IMR-90 (cell line): ENCODE results near the gene SDHD. TPM values are rescaled to one million over a fixed set of nuclear protein-coding genes. Genes with fewer than 3 reads are reported as not detected.

Experiments
- ATAC-seq: fragments of 200-7000 bp; cut with Tn5 transposase; 2 replicates; pipeline ENCODE4 v1.9.1; 2020; ENCODE audit warnings: low read depth, mild to moderate bottlenecking, moderate library complexity
- BruUV-seq: library from RNA; stranded (reverse); fragments of 400-500 nt; replicated peaks from 2 replicates; lab custom pipeline; 2021; lab: Mats Ljungman, UMichigan
- CTCF ChIA-PET: fragments of 300-600 bp; formaldehyde crosslinking; extraction: SDS; loops from one replicate; lab custom pipeline; 2021; ENCODE audit warnings: antibody characterized with exemption; lab: Yijun Ruan, JAX
- POLR2A ChIA-PET: fragments of 300-600 bp; sonication (Branson Sonifier 250); formaldehyde crosslinking; loops from one replicate; lab custom pipeline; 2022; ENCODE audit warnings: antibody characterized with exemption; ENCODE audit not compliant: unreplicated experiment; lab: Charles Lee
- DNase-seq: peaks from one replicate; pipeline ENCODE4 v3.0.0; 2013
- H2AFZ ChIP-seq: replicated peaks from 2 replicates; pipeline ENCODE3; 2013; ENCODE audit warnings: low read length, mild to moderate bottlenecking; ENCODE audit not compliant: poor library complexity
- H2AK5ac ChIP-seq: 2 replicates; pipeline ENCODE4 v1.6.1; 2013; ENCODE audit warnings: low read depth, low read length, inconsistent platforms
- H2AK9ac ChIP-seq: replicated peaks from 2 replicates; pipeline ENCODE3; 2013; ENCODE audit warnings: mild to moderate bottlenecking, low read depth, low read length, moderate library complexity; ENCODE audit not compliant: poor library complexity
- H2BK120ac ChIP-seq: 2 replicates; pipeline ENCODE4 v1.6.1; 2013; ENCODE audit warnings: low read depth, low read length, inconsistent platforms
- H2BK15ac ChIP-seq: 3 replicates; pipeline ENCODE4 v1.6.1; 2013; ENCODE audit warnings: low read depth, low read length, inconsistent platforms
- H2BK20ac ChIP-seq: 2 replicates; pipeline ENCODE4 v1.6.1; 2013; ENCODE audit warnings: low read depth, mild to moderate bottlenecking, inconsistent platforms, low read length, moderate library complexity
- H2BK5ac ChIP-seq: 2 replicates; pipeline ENCODE4 v1.6.1; 2013; ENCODE audit warnings: mild to moderate bottlenecking, low read depth, low read length, inconsistent platforms; ENCODE audit not compliant: poor library complexity, severe bottlenecking
- H3K14ac ChIP-seq: replicated peaks from 2 replicates; pipeline ENCODE4 v1.6.1; 2013; ENCODE audit warnings: low read depth, low read length, inconsistent platforms
- H3K18ac ChIP-seq: 2 replicates; pipeline ENCODE4 v1.6.1; 2013; ENCODE audit warnings: low read depth, low read length, control low read depth
- H3K23ac ChIP-seq: 2 replicates; pipeline ENCODE4 v1.6.1; 2013; ENCODE audit warnings: low read depth, low read length, inconsistent platforms
- H3K27ac ChIP-seq: 2 replicates; pipeline ENCODE4 v1.5.1; 2013; ENCODE audit warnings: mild to moderate bottlenecking, control low read depth, low read length; ENCODE audit not compliant: insufficient read depth
- H3K27me3 ChIP-seq: 2 replicates; pipeline ENCODE4 v1.6.1; 2013; ENCODE audit warnings: low read length; ENCODE audit not compliant: control insufficient read depth, insufficient read depth
- H3K36me3 ChIP-seq: 2 replicates; pipeline ENCODE4 v1.6.1; 2013; ENCODE audit warnings: low read length, mixed read lengths; ENCODE audit not compliant: control insufficient read depth, insufficient read depth
- H3K4ac ChIP-seq: 2 replicates; pipeline ENCODE4 v1.6.1; 2013; ENCODE audit warnings: low read depth, low read length, inconsistent platforms
- H3K4me1 ChIP-seq: 2 replicates; pipeline ENCODE4 v1.6.1; 2013; ENCODE audit warnings: low read length, mixed read lengths; ENCODE audit not compliant: control insufficient read depth, insufficient read depth
- H3K4me2 ChIP-seq: 2 replicates; pipeline ENCODE4 v1.6.1; 2013; ENCODE audit warnings: low read depth, mild to moderate bottlenecking, control low read depth, low read length, moderate library complexity
- H3K4me3 ChIP-seq: 2 replicates; pipeline ENCODE4 v1.5.1; 2013; ENCODE audit warnings: low read depth, mild to moderate bottlenecking, control low read depth, low read length, moderate library complexity; ENCODE audit not compliant: insufficient read depth
- H3K56ac ChIP-seq: 2 replicates; pipeline ENCODE4 v1.6.1; 2013; ENCODE audit warnings: low read length, inconsistent platforms; ENCODE audit not compliant: insufficient read depth; ENCODE audit errors: extremely low read depth
- H3K79me1 ChIP-seq, 2 experiments: 2 replicates each; pipeline ENCODE4 v1.6.1; 2013; ENCODE audit warnings: low read length in 2 of 2, inconsistent platforms in 1 of 2, low read depth in 1 of 2
- H3K9ac ChIP-seq: 2 replicates; pipeline ENCODE4 v1.6.1; 2013; ENCODE audit warnings: low read depth, low read length, control low read depth
- H3K9me1 ChIP-seq: 2 replicates; pipeline ENCODE4 v1.6.1; 2013; ENCODE audit warnings: low read length, inconsistent platforms; ENCODE audit not compliant: insufficient read depth
- H3K9me3 ChIP-seq: 2 replicates; pipeline ENCODE4 v1.6.1; 2013; ENCODE audit warnings: low read length; ENCODE audit not compliant: control insufficient read depth, insufficient read depth
- H4K20me1 ChIP-seq: 2 replicates; pipeline ENCODE4 v1.6.1; 2013; ENCODE audit warnings: low read length, inconsistent platforms; ENCODE audit not compliant: insufficient read depth
- H4K5ac ChIP-seq: 2 replicates; pipeline ENCODE4 v1.6.1; 2013; ENCODE audit warnings: mild to moderate bottlenecking, low read depth, low read length, control low read depth
- H4K8ac ChIP-seq, 2 experiments: 2 replicates each; pipeline ENCODE4 v1.6.1; 2013; ENCODE audit warnings: low read depth in 2 of 2, low read length in 2 of 2, control low read depth in 1 of 2, inconsistent platforms in 1 of 2
- H4K91ac ChIP-seq: 2 replicates; pipeline ENCODE4 v1.6.1; 2013; ENCODE audit warnings: low read depth, low read length, inconsistent platforms; ENCODE audit not compliant: insufficient read depth
- BHLHE40 ChIP-seq: fragments of 150-350 bp; IDR thresholded peaks from 2 replicates; pipeline ENCODE4 v1.6.1; 2016; ENCODE audit warnings: mild to moderate bottlenecking, low read depth, low read length
- MAZ ChIP-seq: IDR thresholded peaks from 2 replicates; pipeline ENCODE4 v1.6.1; 2012; ENCODE audit warnings: low read depth, mild to moderate bottlenecking, low read length, improper control_type of control experiment, moderate library complexity, borderline replicate concordance
- MXI1 ChIP-seq: IDR thresholded peaks from 2 replicates; pipeline ENCODE4 v1.6.1; 2012; ENCODE audit warnings: low read depth, mild to moderate bottlenecking, low read length, moderate library complexity, borderline replicate concordance
- RFX5 ChIP-seq: IDR thresholded peaks from 2 replicates; pipeline ENCODE4 v1.8.0; 2012; ENCODE audit warnings: low read depth, mild to moderate bottlenecking, low read length, moderate library complexity
- WGBS, 2 experiments: methylation state at CpG; one replicate each; pipeline versions ENCODE4 v1.1.5 to v1.1.7; 2013; ENCODE audit warnings: missing lambda C conversion rate in 2 of 2; ENCODE audit not compliant: insufficient read length in 1 of 2; ENCODE audit errors: extremely low coverage in 2 of 2; 5-methylcytosine and 5-hydroxymethylcytosine counted together
- dilution Hi-C: fragments of 300-500 bp; cut with HindIII; formaldehyde crosslinking; loops from one replicate; pipeline ENCODE4 v1.14.3; 2018; ENCODE audit warnings: low sequenced_read_pairs; ENCODE audit not compliant: unreplicated experiment
- in situ Hi-C: fragments of 300-500 bp; cut with MboI; formaldehyde crosslinking; loops from 3 replicates; pipeline ENCODE4 v1.14.3; 2019; ENCODE audit warnings: low sequenced_read_pairs, inconsistent platforms, mixed read lengths
- intact Hi-C: fragments of 100-400 bp; cut with micrococcal nuclease; formaldehyde crosslinking; loops from 2 replicates; pipeline ENCODE4 v1.10.0; 2022
- polyA plus RNA-seq, 3 experiments: library from polyadenylated mRNA; depleted of rRNA; stranded (reverse); fragments of >200 nt; gene quantifications; 2 replicates each; pipeline ENCODE4 v1.2.3, GENCODE V29; 2012; ENCODE audit warnings: low replicate concordance in 1 of 3
- total RNA-seq: library from RNA; depleted of rRNA; stranded (reverse); fragments of >200 nt; gene quantifications from 2 replicates; pipeline ENCODE4 v1.2.3, GENCODE V29; 2012
- TF ChIP-seq, protein P1 (sequence below): fragments of 150-350 bp; IDR thresholded peaks from 2 replicates; pipeline ENCODE4 v1.6.1; 2017; ENCODE audit warnings: mild to moderate bottlenecking, antibody characterized with exemption, low read length, low read depth

Gene SDHD
- total and polyA plus RNA-seq, 2 of the 4 experiments (the other 2 are of a cell fraction): 83.2 to 166 TPM

DNA sequence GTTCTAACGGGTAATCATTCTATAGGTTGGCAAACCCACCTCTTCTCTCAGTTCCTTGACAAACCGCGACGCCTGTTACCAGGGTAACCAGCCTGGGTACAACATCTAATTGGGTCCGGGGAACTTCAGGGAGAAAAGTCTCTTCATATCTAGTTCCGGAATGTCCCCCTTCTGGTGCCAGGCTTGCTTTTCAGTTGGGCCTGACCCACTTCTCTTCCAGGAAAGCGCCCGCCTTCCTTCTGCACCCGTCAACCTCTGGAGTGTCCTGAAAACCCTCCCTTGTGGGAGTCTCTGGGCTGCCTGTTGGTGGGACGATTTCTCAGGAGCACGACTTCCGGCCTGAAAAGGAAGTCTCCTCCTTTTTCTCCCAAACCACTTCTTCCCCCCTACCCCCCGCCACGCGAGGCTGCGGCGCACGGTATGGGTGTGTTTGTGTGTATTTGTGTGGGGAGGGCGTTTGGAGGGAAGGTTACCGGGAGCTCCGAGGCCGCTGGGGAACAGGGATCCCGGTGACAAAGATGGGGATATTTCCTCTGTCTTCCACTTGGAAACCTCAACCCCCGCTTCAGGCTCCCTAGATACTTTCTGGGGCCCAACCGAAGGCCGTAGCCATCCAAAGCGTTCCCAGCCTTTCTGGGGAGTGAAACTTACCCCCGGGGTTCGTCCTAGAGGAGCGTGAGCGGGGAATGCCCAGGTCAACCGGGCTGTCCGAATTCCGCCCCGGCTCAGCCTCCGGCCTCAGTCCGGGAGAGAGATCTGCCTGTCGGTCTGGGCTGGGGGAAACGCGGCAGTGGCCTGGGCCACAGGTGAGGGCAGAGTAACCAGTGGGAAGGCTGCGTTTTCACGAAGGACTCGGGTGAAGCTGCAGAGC is 12.5 kb upstream of the SDHD start, which contains the start of the genes NKAPD1 and PIH1D2:
TSS of gene NKAPD1 (plus strand) at position 359 of the 871 bp plus-strand sequence. CDS start 1,276 bp downstream, outside the sequence.
TSS of gene PIH1D2 (minus strand) at position 77 of the 871 bp plus-strand sequence. CDS start 843 bp downstream, outside the sequence.
- H2AK9ac ChIP-seq: peak within 1 kb of the TSS; percentile 95
- peak within 1 kb of the TSS; percentile 96 for H4K5ac ChIP-seq
- intact Hi-C loops (loop anchor here (1.0 to 2.0 kb wide), 2 partner anchors 101 to 195 kb away; partner anchors contain the start of genes BCO2, CFAP68 and FDXACB1), dilution Hi-C loops (no loop called here), in situ Hi-C loops (no loop called here)
- 0 out of 2 replicates have a peak within 1 kb of the TSS, but pooled peaks have one; percentile 47 for H2BK20ac ChIP-seq
- peak within 1 kb of the TSS; percentile 84 for H3K4ac ChIP-seq
- peak within 1 kb of the TSS; percentile 86 for H2BK120ac ChIP-seq
- H3K79me1 ChIP-seq: peaks cover 10 to 25% of the 10 kb centered on the region in 2 experiments; a peak in 3 of 4 replicates
- H3K4me1 ChIP-seq: no peaks in the 10 kb centered on the region
- peak within 1 kb of the TSS; percentile 88 for H3K56ac ChIP-seq
- ChIA-PET CTCF (no interaction called here), POLR2A (no interaction called here)
- H3K23ac ChIP-seq: peak within 1 kb of the TSS; percentile 88
- no peaks in the 10 kb centered on the region for H3K9me1 ChIP-seq
- peak within 1 kb of the TSS; percentile 94 for H2AFZ ChIP-seq
- no peaks in the 10 kb centered on the region for H4K20me1 ChIP-seq
- H3K27me3 ChIP-seq: no peaks in the 10 kb centered on the region
- peak within 1 kb of the TSS; percentile 93 for H3K14ac ChIP-seq
- H3K36me3 ChIP-seq: peaks cover 4% of the 10 kb centered on the region
- peak within 1 kb of the TSS; percentile 83 for H3K18ac ChIP-seq
- peak within 1 kb of the TSS; percentile 85 for H3K27ac ChIP-seq
- H4K8ac ChIP-seq: peak within 1 kb of the TSS; percentile 60 to 94
- TF ChIP-seq BHLHE40: no peak
- TF ChIP-seq, protein P1, sequence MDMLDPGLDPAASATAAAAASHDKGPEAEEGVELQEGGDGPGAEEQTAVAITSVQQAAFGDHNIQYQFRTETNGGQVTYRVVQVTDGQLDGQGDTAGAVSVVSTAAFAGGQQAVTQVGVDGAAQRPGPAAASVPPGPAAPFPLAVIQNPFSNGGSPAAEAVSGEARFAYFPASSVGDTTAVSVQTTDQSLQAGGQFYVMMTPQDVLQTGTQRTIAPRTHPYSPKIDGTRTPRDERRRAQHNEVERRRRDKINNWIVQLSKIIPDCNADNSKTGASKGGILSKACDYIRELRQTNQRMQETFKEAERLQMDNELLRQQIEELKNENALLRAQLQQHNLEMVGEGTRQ: no peak
- peak; percentile 44; the same call in 1 of the 2 replicates for TF ChIP-seq MAZ
- no peak for TF ChIP-seq RFX5
- peak; percentile 90; the same call in 1 of the 2 replicates for TF ChIP-seq MXI1
- H2AK5ac ChIP-seq: peak within 1 kb of the TSS; percentile 22
- peak within 1 kb of the TSS; percentile 87 for H3K9ac ChIP-seq
- peak within 1 kb of the TSS; percentile 80 for H3K4me3 ChIP-seq
- no peaks in the 10 kb centered on the region for H3K9me3 ChIP-seq
- ATAC-seq (peak; percentile 94), DNase-seq (peak; percentile 88)
- H2BK15ac ChIP-seq: no peak within 1 kb of the TSS
- peak within 1 kb of the TSS; percentile 92 for H3K4me2 ChIP-seq
- H2BK5ac ChIP-seq: peak within 1 kb of the TSS; percentile 94
- WGBS, 2 experiments: 0% methylated on average over 11 of the region's 43 CpGs; no CpG with 5 or more reads in 1 of the 2 experiments
- H4K91ac ChIP-seq: peak within 1 kb of the TSS; percentile 95
- BruUV-seq: TSS peak; percentile 66
